Measurements from ENCODE around the gene BFSP1.

DNA sequence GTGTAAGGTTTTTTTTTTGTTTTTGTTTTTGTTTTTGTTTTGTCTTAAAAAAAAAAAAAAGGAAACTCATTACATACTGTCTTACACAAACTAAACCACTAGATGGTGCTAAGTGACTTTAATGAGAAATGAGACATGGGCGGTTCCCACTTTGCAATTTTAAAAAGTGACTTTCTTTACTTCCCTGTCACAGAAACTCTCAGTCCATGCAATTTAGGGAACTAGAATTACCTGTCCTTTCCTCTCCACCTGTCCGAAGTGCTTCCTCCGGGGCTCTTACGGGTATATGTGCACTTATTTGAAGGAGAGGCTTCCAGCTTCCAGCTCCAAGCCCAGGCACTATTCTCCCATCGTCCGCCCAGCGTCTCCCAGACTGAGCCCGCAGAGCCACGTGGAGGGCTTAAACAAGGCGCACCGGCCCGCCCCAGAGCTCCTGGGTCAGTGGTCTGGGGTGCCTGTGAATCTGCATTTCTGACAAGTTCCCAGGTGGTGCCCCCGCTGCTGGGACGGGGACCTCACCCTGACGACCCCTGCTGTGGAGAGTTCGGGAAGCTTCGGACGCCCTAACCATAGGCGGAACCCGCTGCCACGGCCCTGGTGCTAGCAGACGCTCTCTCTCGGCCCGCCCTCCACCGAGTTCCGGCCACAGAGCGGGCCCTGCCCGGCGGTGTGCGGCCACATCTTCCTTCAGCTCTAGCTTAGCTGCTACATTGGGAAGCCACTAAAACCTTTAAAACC lies 26.1 kb downstream of the BFSP1 start:
- TF ChIP-seq, protein P1, sequence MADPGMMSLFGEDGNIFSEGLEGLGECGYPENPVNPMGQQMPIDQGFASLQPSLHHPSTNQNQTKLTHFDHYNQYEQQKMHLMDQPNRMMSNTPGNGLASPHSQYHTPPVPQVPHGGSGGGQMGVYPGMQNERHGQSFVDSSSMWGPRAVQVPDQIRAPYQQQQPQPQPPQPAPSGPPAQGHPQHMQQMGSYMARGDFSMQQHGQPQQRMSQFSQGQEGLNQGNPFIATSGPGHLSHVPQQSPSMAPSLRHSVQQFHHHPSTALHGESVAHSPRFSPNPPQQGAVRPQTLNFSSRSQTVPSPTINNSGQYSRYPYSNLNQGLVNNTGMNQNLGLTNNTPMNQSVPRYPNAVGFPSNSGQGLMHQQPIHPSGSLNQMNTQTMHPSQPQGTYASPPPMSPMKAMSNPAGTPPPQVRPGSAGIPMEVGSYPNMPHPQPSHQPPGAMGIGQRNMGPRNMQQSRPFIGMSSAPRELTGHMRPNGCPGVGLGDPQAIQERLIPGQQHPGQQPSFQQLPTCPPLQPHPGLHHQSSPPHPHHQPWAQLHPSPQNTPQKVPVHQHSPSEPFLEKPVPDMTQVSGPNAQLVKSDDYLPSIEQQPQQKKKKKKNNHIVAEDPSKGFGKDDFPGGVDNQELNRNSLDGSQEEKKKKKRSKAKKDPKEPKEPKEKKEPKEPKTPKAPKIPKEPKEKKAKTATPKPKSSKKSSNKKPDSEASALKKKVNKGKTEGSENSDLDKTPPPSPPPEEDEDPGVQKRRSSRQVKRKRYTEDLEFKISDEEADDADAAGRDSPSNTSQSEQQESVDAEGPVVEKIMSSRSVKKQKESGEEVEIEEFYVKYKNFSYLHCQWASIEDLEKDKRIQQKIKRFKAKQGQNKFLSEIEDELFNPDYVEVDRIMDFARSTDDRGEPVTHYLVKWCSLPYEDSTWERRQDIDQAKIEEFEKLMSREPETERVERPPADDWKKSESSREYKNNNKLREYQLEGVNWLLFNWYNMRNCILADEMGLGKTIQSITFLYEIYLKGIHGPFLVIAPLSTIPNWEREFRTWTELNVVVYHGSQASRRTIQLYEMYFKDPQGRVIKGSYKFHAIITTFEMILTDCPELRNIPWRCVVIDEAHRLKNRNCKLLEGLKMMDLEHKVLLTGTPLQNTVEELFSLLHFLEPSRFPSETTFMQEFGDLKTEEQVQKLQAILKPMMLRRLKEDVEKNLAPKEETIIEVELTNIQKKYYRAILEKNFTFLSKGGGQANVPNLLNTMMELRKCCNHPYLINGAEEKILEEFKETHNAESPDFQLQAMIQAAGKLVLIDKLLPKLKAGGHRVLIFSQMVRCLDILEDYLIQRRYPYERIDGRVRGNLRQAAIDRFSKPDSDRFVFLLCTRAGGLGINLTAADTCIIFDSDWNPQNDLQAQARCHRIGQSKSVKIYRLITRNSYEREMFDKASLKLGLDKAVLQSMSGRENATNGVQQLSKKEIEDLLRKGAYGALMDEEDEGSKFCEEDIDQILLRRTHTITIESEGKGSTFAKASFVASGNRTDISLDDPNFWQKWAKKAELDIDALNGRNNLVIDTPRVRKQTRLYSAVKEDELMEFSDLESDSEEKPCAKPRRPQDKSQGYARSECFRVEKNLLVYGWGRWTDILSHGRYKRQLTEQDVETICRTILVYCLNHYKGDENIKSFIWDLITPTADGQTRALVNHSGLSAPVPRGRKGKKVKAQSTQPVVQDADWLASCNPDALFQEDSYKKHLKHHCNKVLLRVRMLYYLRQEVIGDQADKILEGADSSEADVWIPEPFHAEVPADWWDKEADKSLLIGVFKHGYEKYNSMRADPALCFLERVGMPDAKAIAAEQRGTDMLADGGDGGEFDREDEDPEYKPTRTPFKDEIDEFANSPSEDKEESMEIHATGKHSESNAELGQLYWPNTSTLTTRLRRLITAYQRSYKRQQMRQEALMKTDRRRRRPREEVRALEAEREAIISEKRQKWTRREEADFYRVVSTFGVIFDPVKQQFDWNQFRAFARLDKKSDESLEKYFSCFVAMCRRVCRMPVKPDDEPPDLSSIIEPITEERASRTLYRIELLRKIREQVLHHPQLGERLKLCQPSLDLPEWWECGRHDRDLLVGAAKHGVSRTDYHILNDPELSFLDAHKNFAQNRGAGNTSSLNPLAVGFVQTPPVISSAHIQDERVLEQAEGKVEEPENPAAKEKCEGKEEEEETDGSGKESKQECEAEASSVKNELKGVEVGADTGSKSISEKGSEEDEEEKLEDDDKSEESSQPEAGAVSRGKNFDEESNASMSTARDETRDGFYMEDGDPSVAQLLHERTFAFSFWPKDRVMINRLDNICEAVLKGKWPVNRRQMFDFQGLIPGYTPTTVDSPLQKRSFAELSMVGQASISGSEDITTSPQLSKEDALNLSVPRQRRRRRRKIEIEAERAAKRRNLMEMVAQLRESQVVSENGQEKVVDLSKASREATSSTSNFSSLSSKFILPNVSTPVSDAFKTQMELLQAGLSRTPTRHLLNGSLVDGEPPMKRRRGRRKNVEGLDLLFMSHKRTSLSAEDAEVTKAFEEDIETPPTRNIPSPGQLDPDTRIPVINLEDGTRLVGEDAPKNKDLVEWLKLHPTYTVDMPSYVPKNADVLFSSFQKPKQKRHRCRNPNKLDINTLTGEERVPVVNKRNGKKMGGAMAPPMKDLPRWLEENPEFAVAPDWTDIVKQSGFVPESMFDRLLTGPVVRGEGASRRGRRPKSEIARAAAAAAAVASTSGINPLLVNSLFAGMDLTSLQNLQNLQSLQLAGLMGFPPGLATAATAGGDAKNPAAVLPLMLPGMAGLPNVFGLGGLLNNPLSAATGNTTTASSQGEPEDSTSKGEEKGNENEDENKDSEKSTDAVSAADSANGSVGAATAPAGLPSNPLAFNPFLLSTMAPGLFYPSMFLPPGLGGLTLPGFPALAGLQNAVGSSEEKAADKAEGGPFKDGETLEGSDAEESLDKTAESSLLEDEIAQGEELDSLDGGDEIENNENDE (IDR thresholded peaks at IDR 0.05; ENCODE audit: insufficient replicate concordance, low read length), result no peak
- TF ChIP-seq, protein P2, sequence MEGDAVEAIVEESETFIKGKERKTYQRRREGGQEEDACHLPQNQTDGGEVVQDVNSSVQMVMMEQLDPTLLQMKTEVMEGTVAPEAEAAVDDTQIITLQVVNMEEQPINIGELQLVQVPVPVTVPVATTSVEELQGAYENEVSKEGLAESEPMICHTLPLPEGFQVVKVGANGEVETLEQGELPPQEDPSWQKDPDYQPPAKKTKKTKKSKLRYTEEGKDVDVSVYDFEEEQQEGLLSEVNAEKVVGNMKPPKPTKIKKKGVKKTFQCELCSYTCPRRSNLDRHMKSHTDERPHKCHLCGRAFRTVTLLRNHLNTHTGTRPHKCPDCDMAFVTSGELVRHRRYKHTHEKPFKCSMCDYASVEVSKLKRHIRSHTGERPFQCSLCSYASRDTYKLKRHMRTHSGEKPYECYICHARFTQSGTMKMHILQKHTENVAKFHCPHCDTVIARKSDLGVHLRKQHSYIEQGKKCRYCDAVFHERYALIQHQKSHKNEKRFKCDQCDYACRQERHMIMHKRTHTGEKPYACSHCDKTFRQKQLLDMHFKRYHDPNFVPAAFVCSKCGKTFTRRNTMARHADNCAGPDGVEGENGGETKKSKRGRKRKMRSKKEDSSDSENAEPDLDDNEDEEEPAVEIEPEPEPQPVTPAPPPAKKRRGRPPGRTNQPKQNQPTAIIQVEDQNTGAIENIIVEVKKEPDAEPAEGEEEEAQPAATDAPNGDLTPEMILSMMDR (IDR thresholded peaks at IDR 0.05; ENCODE audit: control extremely low read depth in 1 of 3, insufficient read depth in 1 of 3, low read depth in 1 of 3, low read length in 3 of 3), result peak in 2 of 3 experiments; percentile 45 to 50; a peak in 2 of 4 replicates
- TF ChIP-seq PHF8 (conservative IDR thresholded peaks at IDR 0.05; ENCODE audit: low read depth, low read length), result no peak
- TF ChIP-seq POLR2A (IDR thresholded peaks at IDR 0.05; ENCODE audit: control extremely low read depth in 1 of 2, low read depth in 2 of 2, low read length in 2 of 2), result no peak; a peak in 1 of 3 replicates
- no peak for TF ChIP-seq GABPA (IDR thresholded peaks at IDR 0.05; ENCODE audit: borderline replicate concordance, insufficient read depth, low read length)
